ENCODE data around the gene HIRIP3.
A peak's percentile ranks its signal among the peaks of the same experiment; 100 is the strongest.

The HIRIP3 gene

GRCh38 chr16:29996766-29997250, 1.4 kb upstream of the HIRIP3 start:
- no peak for DNase-seq (ENCODE audit: low read depth)

GRCh38 chr16:29995911-29996765, 721 bp upstream of the HIRIP3 start, which contains the start of gene INO80E:
TSS of gene INO80E (plus strand) at chr16:29996241. CDS start at chr16:29996311, 70 bp downstream.
- DNase-seq (ENCODE audit: low read depth) = peak; percentile 90

- peak; percentile 31 for DNase-seq (ENCODE audit: low read depth)
These were observed 655 bp downstream of the HIRIP3 start for GRCh38 chr16:29994600-29995323.

- no peak for DNase-seq (ENCODE audit: low read depth)
These were observed 1.4 kb downstream of the HIRIP3 start for GRCh38 chr16:29993903-29994599.

- no peak for DNase-seq (ENCODE audit: low read depth)
These were observed 2.1 kb downstream of the HIRIP3 start for GRCh38 chr16:29993191-29993902.

GRCh38 chr16:29992344-29992967, 3.0 kb downstream of the HIRIP3 start:
- peak; percentile 7 for DNase-seq (ENCODE audit: low read depth)

GRCh38 chr16:29991571-29991904, 3.9 kb downstream of the HIRIP3 start:
- DNase-seq (ENCODE audit: low read depth) = no peak

- DNase-seq (ENCODE audit: low read depth) = no peak
These were observed 4.4 kb downstream of the HIRIP3 start for GRCh38 chr16:29990883-29991570.

- DNase-seq (ENCODE audit: low read depth) = no peak
These were observed 5.4 kb downstream of the HIRIP3 start for GRCh38 chr16:29990034-29990433.

- DNase-seq (ENCODE audit: low read depth) = no peak
These were observed 6.1 kb downstream of the HIRIP3 start for GRCh38 chr16:29989111-29989858.

GRCh38 chr16:29988346-29989075, 6.9 kb downstream of the HIRIP3 start:
- DNase-seq (ENCODE audit: low read depth) = no peak

GRCh38 chr16:29987371-29988085, 7.9 kb downstream of the HIRIP3 start:
- DNase-seq (ENCODE audit: low read depth) = no peak

GRCh38 chr16:29986931-29987330, 8.5 kb downstream of the HIRIP3 start:
- no peak for DNase-seq (ENCODE audit: low read depth)

GRCh38 chr16:29986231-29986630, 9.2 kb downstream of the HIRIP3 start:
- DNase-seq (ENCODE audit: low read depth) = no peak

- DNase-seq (ENCODE audit: low read depth) = no peak
These were observed 10.1 kb downstream of the HIRIP3 start for GRCh38 chr16:29985271-29985811.

- DNase-seq (ENCODE audit: low read depth) = no peak
These were observed 10.7 kb downstream of the HIRIP3 start for GRCh38 chr16:29984764-29985147.

- no peak for DNase-seq (ENCODE audit: low read depth)
These were observed 11.2 kb downstream of the HIRIP3 start for GRCh38 chr16:29984137-29984763.
